CD4-positive, alpha-beta T cell (primary cell): Measurements from ENCODE around the gene GBA2. TPM values are rescaled to one million over a fixed set of nuclear protein-coding genes. Genes with fewer than 3 reads are reported as not detected.

Source experiments
- ATAC-seq: fragments of 200-7000 bp; cut with Tn5 transposase; one replicate; pipeline ENCODE4 v1.10.0; 2022; ENCODE audit warnings: mild to moderate bottlenecking; ENCODE audit not compliant: poor library complexity
- CTCF ChIA-PET: fragments of 350-600 bp; sonication (Branson Sonifier 250); formaldehyde crosslinking; loops from one replicate; lab custom pipeline; 2021; ENCODE audit warnings: antibody characterized with exemption, inconsistent platforms; lab: Charles Lee
- POLR2A ChIA-PET: fragments of 350-600 bp; sonication (Branson Sonifier 250); formaldehyde crosslinking; loops from one replicate; lab custom pipeline; 2021; ENCODE audit warnings: antibody characterized with exemption, inconsistent platforms; lab: Charles Lee
- DNase-seq, 14 experiments: peaks; one replicate each; pipeline ENCODE4 v3.0.0-alpha.2; 2013 to 2020; ENCODE audit warnings: mixed read lengths in 2 of 14
- H3K27ac ChIP-seq, 2 donors: one replicate each; pipeline versions ENCODE4 v1.5.1 to v1.7.0; 2013; ENCODE audit warnings: low read length in 2 of 2, low read depth in 1 of 2, mild to moderate bottlenecking in 1 of 2
- H3K27me3 ChIP-seq, 2 experiments: 1 replicate in 1 of 2; 2 replicates in 1 of 2; pipeline versions ENCODE4 v1.6.1 to v1.7.0; 2013; ENCODE audit warnings: low read length in 2 of 2, control low read depth in 1 of 2, mild to moderate bottlenecking in 1 of 2, moderate library complexity in 1 of 2; ENCODE audit not compliant: insufficient read depth in 2 of 2, control insufficient read depth in 1 of 2
- H3K36me3 ChIP-seq: one replicate; pipeline ENCODE4 v1.6.1; 2013; ENCODE audit warnings: low read length, control low read depth; ENCODE audit not compliant: insufficient read depth
- H3K4me1 ChIP-seq: one replicate; pipeline ENCODE4 v1.6.1; 2013; ENCODE audit warnings: low read length, control low read depth; ENCODE audit not compliant: insufficient read depth
- H3K4me3 ChIP-seq: one replicate; pipeline ENCODE4 v1.5.1; 2013; ENCODE audit warnings: mild to moderate bottlenecking, low read length, moderate library complexity
- H3K9me3 ChIP-seq, 2 experiments: 1 replicate in 1 of 2; 2 replicates in 1 of 2; pipeline versions ENCODE4 v1.6.1 to v1.7.0; 2013; ENCODE audit warnings: low read length in 2 of 2, mild to moderate bottlenecking in 2 of 2, control low read depth in 1 of 2, moderate library complexity in 1 of 2; ENCODE audit not compliant: control insufficient read depth in 1 of 2, insufficient read depth in 1 of 2
- H3K27ac Mint-ChIP-seq: one replicate; pipeline ENCODE4 v1.8.0; 2020; ENCODE audit warnings: mixed read lengths
- H3K27me3 Mint-ChIP-seq: one replicate; pipeline ENCODE4 v1.8.0; 2021; ENCODE audit warnings: mixed read lengths
- H3K36me3 Mint-ChIP-seq: one replicate; pipeline ENCODE4 v1.8.0; 2021; ENCODE audit warnings: low read depth, mixed read lengths
- H3K4me1 Mint-ChIP-seq: one replicate; pipeline ENCODE4 v1.8.0; 2021; ENCODE audit warnings: low read depth, mixed read lengths
- H3K4me3 Mint-ChIP-seq: one replicate; pipeline ENCODE4 v1.8.0; 2020; ENCODE audit warnings: mild to moderate bottlenecking, mixed read lengths
- H3K9me3 Mint-ChIP-seq: one replicate; pipeline ENCODE4 v1.8.0; 2020; ENCODE audit warnings: mixed read lengths
- intact Hi-C, 2 experiments: fragments of 100-400 bp; cut with DNase I in 1 of 2; cut with micrococcal nuclease in 1 of 2; formaldehyde crosslinking; loops; one replicate each; pipeline versions ENCODE4 v1.15.1 to v1.9.0; 2023 to 2025; cut with DNase I, micrococcal nuclease
- total RNA-seq, 174 experiments: library from RNA in 2 of 174; stranded (reverse) in 2 of 174; gene quantifications; one replicate each; pipeline ENCODE4 v1.2.3 and lab custom pipeline; 2021 to 2026
- TF ChIP-seq, protein P1 (sequence below): fragments of 200-600 bp; IDR thresholded peaks from one replicate; pipeline ENCODE4 v1.8.0; 2022; ENCODE audit warnings: antibody characterized with exemption, mild to moderate bottlenecking

The GBA2 gene
- total RNA-seq, 2 experiments from 2014 or later: 17.3 to 18.6 TPM

DNA sequence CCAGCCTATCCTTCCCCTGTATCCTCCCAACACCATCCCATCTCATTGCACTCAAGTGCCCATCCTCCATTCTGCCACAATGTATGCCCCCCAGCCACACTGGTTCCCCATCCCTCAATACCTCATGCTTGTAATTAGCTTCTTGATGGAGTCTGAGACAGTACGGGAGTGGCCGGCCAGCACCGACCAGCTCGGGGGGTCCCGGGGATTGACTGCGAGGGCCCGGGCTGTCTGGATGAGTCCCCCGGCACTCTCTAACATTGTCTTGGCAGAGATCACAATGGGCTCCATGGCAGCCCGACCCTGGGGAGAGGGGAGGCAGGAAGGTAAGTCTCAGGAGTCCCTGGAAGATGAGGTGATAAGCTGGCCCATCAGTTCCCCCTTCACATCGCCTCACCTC is 42.1 kb downstream of the GBA2 start:
- H3K4me1 ChIP-seq: no peaks in the 10 kb centered on the region
- Mint-ChIP-seq H3K4me3 (no peak overlapping the region), H3K27me3 (no peaks in the 10 kb centered on the region), H3K4me1 (no peaks in the 10 kb centered on the region), H3K9me3 (no peaks in the 10 kb centered on the region), H3K27ac (peak overlapping the region; percentile 66), H3K36me3 (peaks cover 17% of the 10 kb centered on the region)
- CTCF ChIA-PET: no interaction called here
- TF ChIP-seq, protein P1, sequence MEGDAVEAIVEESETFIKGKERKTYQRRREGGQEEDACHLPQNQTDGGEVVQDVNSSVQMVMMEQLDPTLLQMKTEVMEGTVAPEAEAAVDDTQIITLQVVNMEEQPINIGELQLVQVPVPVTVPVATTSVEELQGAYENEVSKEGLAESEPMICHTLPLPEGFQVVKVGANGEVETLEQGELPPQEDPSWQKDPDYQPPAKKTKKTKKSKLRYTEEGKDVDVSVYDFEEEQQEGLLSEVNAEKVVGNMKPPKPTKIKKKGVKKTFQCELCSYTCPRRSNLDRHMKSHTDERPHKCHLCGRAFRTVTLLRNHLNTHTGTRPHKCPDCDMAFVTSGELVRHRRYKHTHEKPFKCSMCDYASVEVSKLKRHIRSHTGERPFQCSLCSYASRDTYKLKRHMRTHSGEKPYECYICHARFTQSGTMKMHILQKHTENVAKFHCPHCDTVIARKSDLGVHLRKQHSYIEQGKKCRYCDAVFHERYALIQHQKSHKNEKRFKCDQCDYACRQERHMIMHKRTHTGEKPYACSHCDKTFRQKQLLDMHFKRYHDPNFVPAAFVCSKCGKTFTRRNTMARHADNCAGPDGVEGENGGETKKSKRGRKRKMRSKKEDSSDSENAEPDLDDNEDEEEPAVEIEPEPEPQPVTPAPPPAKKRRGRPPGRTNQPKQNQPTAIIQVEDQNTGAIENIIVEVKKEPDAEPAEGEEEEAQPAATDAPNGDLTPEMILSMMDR: no peak
- DNase-seq (no peak), ATAC-seq (no peak)
- H3K4me3 ChIP-seq: no peak overlapping the region
- peak overlapping the region in 1 of 2 donors; percentile 32 for H3K27ac ChIP-seq
- H3K9me3 ChIP-seq: no peaks in the 10 kb centered on the region
- H3K27me3 ChIP-seq: no peaks in the 10 kb centered on the region
- POLR2A ChIA-PET: interaction anchor here (0.5 to 1.4 kb wide), 2 partner anchors 11 to 32 kb away, joined by 3 to 4 read pairs; no protein-coding TSS in a partner anchor
- peaks cover 93% of the 10 kb centered on the region for H3K36me3 ChIP-seq
- intact Hi-C loops: no loop called here

DNA sequence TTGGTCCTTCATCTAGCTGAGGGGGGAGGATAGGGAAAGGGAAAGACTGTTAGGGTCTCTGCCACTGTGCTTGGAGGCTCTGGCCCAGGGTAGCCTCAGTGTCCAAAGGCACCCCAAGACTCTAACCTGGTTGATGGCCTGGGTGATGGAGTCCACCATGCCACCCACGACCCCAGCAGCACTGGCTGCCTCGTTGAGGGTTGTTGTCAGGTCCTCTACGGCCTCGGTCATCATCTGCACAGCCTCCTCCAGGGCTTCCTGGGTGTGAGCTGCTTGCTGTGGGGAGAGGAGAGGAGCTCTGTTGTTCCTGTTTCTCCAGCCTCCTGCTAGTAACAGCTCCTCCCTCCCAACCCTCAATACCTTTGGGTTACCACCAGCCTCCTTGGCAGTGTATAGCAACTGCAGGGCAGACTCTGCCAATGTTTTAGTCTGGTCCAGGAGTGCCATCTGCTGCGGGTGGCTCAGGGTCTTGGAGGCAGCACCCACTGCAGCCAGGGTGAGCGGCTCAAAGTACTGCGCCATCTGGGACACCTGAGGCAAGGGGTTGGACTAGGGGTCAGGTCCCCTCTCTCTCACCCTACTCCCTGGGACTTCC is 43.1 kb downstream of the GBA2 start:
- H3K4me1 ChIP-seq: no peaks in the 10 kb centered on the region
- H3K9me3 ChIP-seq: no peaks in the 10 kb centered on the region
- H3K27me3 Mint-ChIP-seq: no peaks in the 10 kb centered on the region
- ChIA-PET POLR2A (interaction anchor here (1.3 to 1.5 kb wide), 3 partner anchors 10 to 42 kb away, joined by 3 to 4 read pairs (median 3); partner anchors contain the start of gene TLN1), CTCF (no interaction called here)
- no peaks in the 10 kb centered on the region for H3K27me3 ChIP-seq
- DNase-seq (no peak), ATAC-seq (no peak)
- H3K9me3 Mint-ChIP-seq: no peaks in the 10 kb centered on the region
- H3K27ac Mint-ChIP-seq: no peak overlapping the region
- no peak overlapping the region for H3K4me3 ChIP-seq
- H3K36me3 Mint-ChIP-seq: peaks cover 9% of the 10 kb centered on the region
- TF ChIP-seq, protein P1: no peak
- H3K4me3 Mint-ChIP-seq: no peak overlapping the region
- no peak overlapping the region for H3K27ac ChIP-seq
- intact Hi-C loops: no loop called here
- no peaks in the 10 kb centered on the region for H3K4me1 Mint-ChIP-seq
- peaks cover 93% of the 10 kb centered on the region for H3K36me3 ChIP-seq

DNA sequence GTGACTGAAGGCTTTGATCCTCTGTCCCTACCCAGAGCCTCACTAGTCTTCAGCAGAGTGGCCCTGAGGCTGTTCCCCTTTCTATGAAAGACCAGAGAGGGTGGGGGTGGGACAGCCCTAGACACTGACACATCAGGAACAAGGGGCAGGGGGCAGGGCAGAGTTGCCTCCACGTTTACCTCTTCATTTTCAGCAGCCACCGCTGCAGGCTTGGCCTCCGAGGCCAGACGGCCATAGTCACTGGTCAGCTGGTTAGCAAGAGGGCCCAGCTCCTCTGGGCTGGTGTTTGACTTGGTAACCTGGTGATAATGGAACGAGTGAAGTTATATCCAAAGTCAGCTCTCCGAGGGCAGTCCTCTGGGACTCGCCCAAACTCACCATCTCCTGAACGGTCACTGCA is 43.7 kb downstream of the GBA2 start:
- TF ChIP-seq, protein P1: no peak
- H3K27me3 ChIP-seq: no peaks in the 10 kb centered on the region
- Mint-ChIP-seq H3K27ac (no peak overlapping the region), H3K4me1 (no peaks in the 10 kb centered on the region), H3K36me3 (peaks cover 3% of the 10 kb centered on the region), H3K4me3 (no peak overlapping the region), H3K9me3 (no peaks in the 10 kb centered on the region), H3K27me3 (no peaks in the 10 kb centered on the region)
- no peaks in the 10 kb centered on the region for H3K4me1 ChIP-seq
- ChIA-PET POLR2A (interaction anchor here (1.3 to 1.5 kb wide), 2 partner anchors 26 to 43 kb away, joined by 3 read pairs; partner anchors contain the start of gene TLN1), CTCF (no interaction called here)
- no peak overlapping the region for H3K27ac ChIP-seq
- peaks cover 92% of the 10 kb centered on the region for H3K36me3 ChIP-seq
- no peaks in the 10 kb centered on the region for H3K9me3 ChIP-seq
- H3K4me3 ChIP-seq: no peak overlapping the region
- ATAC-seq (no peak), DNase-seq (no peak)
- intact Hi-C loops: no loop called here
